Measurements from ENCODE around the gene ADAMTS2.

The ADAMTS2 gene

GRCh38 chr5:179371681-179372680 is 26.7 kb upstream of the ADAMTS2 start:
- DNase-seq (ENCODE audit: low read depth) = no peak

GRCh38 chr5:179371121-179371510 is 25.9 kb upstream of the ADAMTS2 start:
- no peak for DNase-seq (ENCODE audit: low read depth)

- no peak for DNase-seq (ENCODE audit: low read depth)
These were observed 25.3 kb upstream of the ADAMTS2 start for GRCh38 chr5:179370490-179371120.

- DNase-seq (ENCODE audit: low read depth) = no peak
These were observed 24.2 kb upstream of the ADAMTS2 start for GRCh38 chr5:179369530-179369884.

GRCh38 chr5:179368806-179369529 is 23.7 kb upstream of the ADAMTS2 start:
- no peak for DNase-seq (ENCODE audit: low read depth)

GRCh38 chr5:179368126-179368805 is 23.0 kb upstream of the ADAMTS2 start:
- DNase-seq (ENCODE audit: low read depth) = no peak

GRCh38 chr5:179367491-179367890 is 22.2 kb upstream of the ADAMTS2 start:
- DNase-seq (ENCODE audit: low read depth) = no peak

GRCh38 chr5:179362355-179362754 is 17.1 kb upstream of the ADAMTS2 start:
- DNase-seq (ENCODE audit: low read depth) = no peak

- DNase-seq (ENCODE audit: low read depth) = no peak
These were observed 15.9 kb upstream of the ADAMTS2 start for GRCh38 chr5:179361037-179361603.

- DNase-seq (ENCODE audit: low read depth) = no peak
These were observed 11.8 kb upstream of the ADAMTS2 start for GRCh38 chr5:179357031-179357430.

GRCh38 chr5:179355976-179356974 is 11.0 kb upstream of the ADAMTS2 start:
- no peak for DNase-seq (ENCODE audit: low read depth)

- no peak for DNase-seq (ENCODE audit: low read depth)
These were observed 9.1 kb upstream of the ADAMTS2 start for GRCh38 chr5:179354305-179354882.

GRCh38 chr5:179348843-179349242 is 3.6 kb upstream of the ADAMTS2 start:
- DNase-seq (ENCODE audit: low read depth) = no peak

- DNase-seq (ENCODE audit: low read depth) = no peak
These were observed 2.8 kb upstream of the ADAMTS2 start for GRCh38 chr5:179348011-179348530.

- no peak for DNase-seq (ENCODE audit: low read depth)
These were observed 2.3 kb upstream of the ADAMTS2 start for GRCh38 chr5:179347581-179347980.

GRCh38 chr5:179346875-179347274 is 1.6 kb upstream of the ADAMTS2 start:
- DNase-seq (ENCODE audit: low read depth) = no peak

GRCh38 chr5:179346401-179346800 is 1.1 kb upstream of the ADAMTS2 start:
- no peak for DNase-seq (ENCODE audit: low read depth)

- no peak for DNase-seq (ENCODE audit: low read depth)
These were observed 153 bp downstream of the ADAMTS2 start for GRCh38 chr5:179345183-179345432.

- no peak for DNase-seq (ENCODE audit: low read depth)
These were observed 654 bp downstream of the ADAMTS2 start for GRCh38 chr5:179344431-179345182.

Measured in stimulated activated CD8-positive, alpha-beta memory T cell treated with anti-CD3 and anti-CD28 coated beads, Interleukin-15, amount 100 ng/mL, for 24 hours (primary cell).